ENCODE measurements around the gene SMAD3. TPM values are rescaled to one million over a fixed set of nuclear protein-coding genes. Genes with fewer than 3 reads are reported as not detected.

SMAD3 gene
- total RNA-seq, 4 donors from 2014 or later, result 21.2 to 32.3 (median 24.2) TPM

GRCh38 chr15:67110958-67111864 lies 45.8 kb downstream of the SMAD3 start:
- WGBS, result 94% methylated on average over 2 of the region's 2 CpGs
- H3K4me3 ChIP-seq, result no peak overlapping the region
- H3K4me1 ChIP-seq, result peaks cover 55 to 79% (median 72%) of the 10 kb centered on the region in 4 donors
- intact Hi-C loops (cut with DNase I), result no loop called here
- no peak overlapping the region for H3K27ac ChIP-seq (replicated peaks in 1 of 4)
- no peaks in the 10 kb centered on the region for H3K9me3 ChIP-seq
- TF ChIP-seq EP300 (IDR thresholded peaks at IDR 0.05), result no peak
- no peak for TF ChIP-seq POLR2A (IDR thresholded peaks at IDR 0.05; ENCODE audit: low read depth)
- TF ChIP-seq POLR2AphosphoS5 (IDR thresholded peaks at IDR 0.05), result no peak
- TF ChIP-seq, protein P1, sequence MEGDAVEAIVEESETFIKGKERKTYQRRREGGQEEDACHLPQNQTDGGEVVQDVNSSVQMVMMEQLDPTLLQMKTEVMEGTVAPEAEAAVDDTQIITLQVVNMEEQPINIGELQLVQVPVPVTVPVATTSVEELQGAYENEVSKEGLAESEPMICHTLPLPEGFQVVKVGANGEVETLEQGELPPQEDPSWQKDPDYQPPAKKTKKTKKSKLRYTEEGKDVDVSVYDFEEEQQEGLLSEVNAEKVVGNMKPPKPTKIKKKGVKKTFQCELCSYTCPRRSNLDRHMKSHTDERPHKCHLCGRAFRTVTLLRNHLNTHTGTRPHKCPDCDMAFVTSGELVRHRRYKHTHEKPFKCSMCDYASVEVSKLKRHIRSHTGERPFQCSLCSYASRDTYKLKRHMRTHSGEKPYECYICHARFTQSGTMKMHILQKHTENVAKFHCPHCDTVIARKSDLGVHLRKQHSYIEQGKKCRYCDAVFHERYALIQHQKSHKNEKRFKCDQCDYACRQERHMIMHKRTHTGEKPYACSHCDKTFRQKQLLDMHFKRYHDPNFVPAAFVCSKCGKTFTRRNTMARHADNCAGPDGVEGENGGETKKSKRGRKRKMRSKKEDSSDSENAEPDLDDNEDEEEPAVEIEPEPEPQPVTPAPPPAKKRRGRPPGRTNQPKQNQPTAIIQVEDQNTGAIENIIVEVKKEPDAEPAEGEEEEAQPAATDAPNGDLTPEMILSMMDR (IDR thresholded peaks at IDR 0.05), result no peak
- H3K36me3 ChIP-seq, result no peaks in the 10 kb centered on the region
- H3K27me3 ChIP-seq, result no peaks in the 10 kb centered on the region
- no peak for DNase-seq (ENCODE audit: extremely low spot score)

GRCh38 chr15:67114046-67114445 lies 48.6 kb downstream of the SMAD3 start:
- Histone ChIP-seq H3K4me1 (peaks cover 54 to 77% (median 72%) of the 10 kb centered on the region in 4 donors), H3K36me3 (no peaks in the 10 kb centered on the region), H3K27me3 (no peaks in the 10 kb centered on the region), H3K9me3 (no peaks in the 10 kb centered on the region), H3K4me3 (no peak overlapping the region), H3K27ac (replicated peaks in 1 of 4) (no peak overlapping the region)
- DNase-seq (ENCODE audit: extremely low spot score), result no peak
- TF ChIP-seq EP300 (IDR thresholded peaks at IDR 0.05) (no peak), POLR2AphosphoS5 (IDR thresholded peaks at IDR 0.05) (no peak), POLR2A (IDR thresholded peaks at IDR 0.05; ENCODE audit: low read depth) (no peak)
- TF ChIP-seq, protein P1 (IDR thresholded peaks at IDR 0.05), result no peak
- intact Hi-C loops (cut with DNase I), result no loop called here
- 88% methylated on average over 8 of the region's 8 CpGs for WGBS

GRCh38 chr15:67114846-67115585 lies 49.6 kb downstream of the SMAD3 start:
- no peak for DNase-seq (ENCODE audit: extremely low spot score)
- TF ChIP-seq POLR2A (IDR thresholded peaks at IDR 0.05; ENCODE audit: low read depth), result no peak
- TF ChIP-seq EP300 (IDR thresholded peaks at IDR 0.05), result no peak
- TF ChIP-seq, protein P1 (IDR thresholded peaks at IDR 0.05), result no peak
- TF ChIP-seq POLR2AphosphoS5 (IDR thresholded peaks at IDR 0.05), result no peak
- H3K9me3 ChIP-seq, result no peaks in the 10 kb centered on the region
- no peak overlapping the region for H3K4me3 ChIP-seq
- H3K27ac ChIP-seq (replicated peaks in 1 of 4), result peak overlapping the region in 2 of 4 donors; percentile 10 to 40
- H3K27me3 ChIP-seq, result no peaks in the 10 kb centered on the region
- 77% methylated on average over 6 of the region's 6 CpGs for WGBS
- peaks cover 53 to 77% (median 72%) of the 10 kb centered on the region in 4 donors for H3K4me1 ChIP-seq
- intact Hi-C loops (cut with DNase I), result no loop called here
- no peaks in the 10 kb centered on the region for H3K36me3 ChIP-seq

DNA sequence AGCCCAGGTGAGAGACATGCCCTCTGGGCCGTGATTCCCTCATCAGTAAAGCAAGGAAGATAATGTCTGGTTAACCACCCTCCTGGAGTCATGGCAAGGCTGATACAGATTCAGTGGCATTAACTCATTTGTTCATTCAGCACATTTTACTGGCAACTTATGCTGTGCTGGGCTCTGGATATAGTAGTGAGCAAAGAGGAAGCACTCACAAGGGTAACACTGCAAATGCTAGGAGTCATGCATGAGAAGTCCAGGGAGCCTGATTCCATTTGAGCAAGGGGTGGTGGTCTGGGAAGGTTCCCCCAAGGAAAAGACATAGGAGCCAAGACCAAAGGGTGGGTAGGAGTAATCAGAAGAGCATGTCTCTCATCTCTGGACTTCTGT lies 50.2 kb downstream of the SMAD3 start:
- peaks cover 57 to 77% (median 73%) of the 10 kb centered on the region in 4 donors for H3K4me1 ChIP-seq
- H3K27ac ChIP-seq (replicated peaks in 1 of 4), result peak overlapping the region in 2 of 4 donors; percentile 10 to 40

More for the DNA sequence above, 50.2 kb downstream of the SMAD3 start:
- Histone ChIP-seq H3K36me3 (no peaks in the 10 kb centered on the region), H3K4me3 (no peak overlapping the region), H3K27me3 (no peaks in the 10 kb centered on the region), H3K9me3 (no peaks in the 10 kb centered on the region)
- 100% methylated on average over 1 of the region's 1 CpG for WGBS
- TF ChIP-seq EP300 (IDR thresholded peaks at IDR 0.05) (no peak), POLR2A (IDR thresholded peaks at IDR 0.05; ENCODE audit: low read depth) (no peak), POLR2AphosphoS5 (IDR thresholded peaks at IDR 0.05) (no peak)
- TF ChIP-seq, protein P1 (IDR thresholded peaks at IDR 0.05), result no peak
- intact Hi-C loops (cut with DNase I), result no loop called here
- DNase-seq (ENCODE audit: extremely low spot score), result no peak

Data from esophagus muscularis mucosa (tissue), 4 donors.